ENCODE data around the gene MRPS18C. TPM values are rescaled to one million over a fixed set of nuclear protein-coding genes. Genes with fewer than 3 reads are reported as not detected.
A peak's percentile ranks its signal among the peaks of the same experiment; 100 is the strongest.

Gene MRPS18C
- total and polyA plus RNA-seq, 9 of the 15 experiments (the other 6 are each of a cell fraction or from before 2014, with no cell fraction given): 54.3 to 390 (median 138) TPM

DNA sequence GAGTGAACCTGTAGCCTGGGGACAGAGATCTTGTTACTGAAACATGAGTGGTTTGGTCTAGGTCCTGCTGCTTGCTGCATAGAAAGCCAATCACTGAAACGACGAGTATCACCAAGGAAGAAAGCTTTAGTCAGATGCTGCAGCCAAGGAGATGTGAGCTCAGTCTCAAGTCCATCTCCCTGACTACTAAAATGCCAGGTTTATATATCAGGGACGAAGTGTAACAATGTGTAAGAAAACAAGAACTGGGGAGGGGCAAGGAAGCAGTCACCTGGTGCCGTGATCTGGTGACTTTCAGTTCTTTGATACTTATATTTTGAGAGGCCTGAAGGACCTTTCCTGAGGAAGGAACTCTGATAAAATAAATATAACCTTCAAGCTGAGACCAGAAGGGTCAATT lies 48.6 kb downstream of the MRPS18C start:
- Histone ChIP-seq H2AFZ (ENCODE audit: low read depth, low read length) (peak overlapping the region; percentile 34), H3K27ac (ENCODE audit: extremely low read depth, low read depth, low read length) (no peak overlapping the region), H3K9ac (ENCODE audit: insufficient read depth in 1 of 2, low read depth in 2 of 2, low read length in 2 of 2) (no peak overlapping the region), H3K9me1 (ENCODE audit: control insufficient read depth, insufficient read depth, low read length) (no peaks in the 10 kb centered on the region), H4K20me1 (replicated peaks; ENCODE audit: control insufficient read depth, insufficient read depth, low read length) (no peaks in the 10 kb centered on the region), H3K36me3 (ENCODE audit: control insufficient read depth, insufficient read depth, low read length) (no peaks in the 10 kb centered on the region), H3K4me3 (no peak overlapping the region), H3K9me3 (replicated peaks; ENCODE audit: control insufficient read depth, insufficient read depth, low read depth, low read length) (no peaks in the 10 kb centered on the region), H3K79me2 (ENCODE audit: control insufficient read depth, insufficient read depth, low read length) (no peaks in the 10 kb centered on the region), H3K4me2 (ENCODE audit: insufficient read depth, low read length) (no peak overlapping the region), H3K4me1 (replicated peaks in 1 of 2; ENCODE audit: control insufficient read depth in 2 of 2, insufficient read depth in 2 of 2, low read length in 2 of 2) (no peaks in the 10 kb centered on the region; a peak in 2 of 5 replicates), H3K27me3 (ENCODE audit: control insufficient read depth in 2 of 2, insufficient read depth in 2 of 2, low read length in 2 of 2) (no peaks in the 10 kb centered on the region)
- in situ Hi-C loops (cut with MboI) (loop anchor here (25.0 kb wide), 1 partner anchor 1008 kb away; no protein-coding TSS in a partner anchor), intact Hi-C loops (cut with micrococcal nuclease) (loop anchor here (10.0 kb wide), 2 partner anchors 250 to 1000 kb away; no protein-coding TSS in a partner anchor)
- FAIRE-seq (no peak), DNase-seq (ENCODE audit: extremely low read depth in 1 of 4, low spot score in 3 of 4) (no peak), ATAC-seq (no peak)
- BruUV-seq (replicated peaks): no TSS peak
- WGBS (ENCODE audit: insufficient coverage, low coverage, missing lambda C conversion rate): 59% methylated on average over 4 of the region's 4 CpGs
- ChIA-PET CTCF (ENCODE audit: low intra/inter-chr PET ratio) (interaction anchor here (0.6 kb wide), 1 partner anchor 130 kb away, joined by 6 read pairs; no protein-coding TSS in a partner anchor), POLR2A (no interaction called here)
- TF ChIP-seq ESRRB (CRISPR knock-in tag; IDR thresholded peaks at IDR 0.05; ENCODE audit: borderline replicate concordance): no peak
- TF ChIP-seq HOXB6 (CRISPR knock-in tag; IDR thresholded peaks at IDR 0.05; ENCODE audit: borderline replicate concordance): no peak
- no peak for TF ChIP-seq ZFP1 (CRISPR knock-in tag; IDR thresholded peaks at IDR 0.05)
- no peak for TF ChIP-seq ZNF586 (CRISPR knock-in tag; conservative IDR thresholded peaks at IDR 0.05)
- no peak for TF ChIP-seq PHB2 (IDR thresholded peaks at IDR 0.05; ENCODE audit: low read depth)
- TF ChIP-seq NFE2 (IDR thresholded peaks at IDR 0.05; ENCODE audit: low read depth): no peak
- TF ChIP-seq MYBL2 (IDR thresholded peaks at IDR 0.05; ENCODE audit: low read depth): no peak
- TF ChIP-seq MYBL2 (CRISPR knock-in tag; IDR thresholded peaks at IDR 0.05; ENCODE audit: borderline replicate concordance): no peak
- TF ChIP-seq ZNF23 (CRISPR knock-in tag; IDR thresholded peaks at IDR 0.05): no peak
- TF ChIP-seq KDM4B (IDR thresholded peaks at IDR 0.05; ENCODE audit: borderline replicate concordance in 2 of 2, low read depth in 1 of 2): no peak
